Activated CD4-positive, alpha-beta T cell treated with anti-CD3 and anti-CD28 coated beads, Interleukin-2, amount 50 U/mL, for 24 hours (primary cell): ENCODE measurements around the gene NDUFS6.
"Not testable (repeated sequence)": the region's sequence is repeated elsewhere in the genome, so short reads cannot be mapped to it uniquely, and the experiment has no call there.

Experiments used
- DNase-seq, 2 donors: peaks; one replicate each; pipeline ENCODE4 v3.0.0-alpha.2; 2020; ENCODE audit warnings: low read depth in 1 of 2, low spot score in 1 of 2

NDUFS6 gene

DNA sequence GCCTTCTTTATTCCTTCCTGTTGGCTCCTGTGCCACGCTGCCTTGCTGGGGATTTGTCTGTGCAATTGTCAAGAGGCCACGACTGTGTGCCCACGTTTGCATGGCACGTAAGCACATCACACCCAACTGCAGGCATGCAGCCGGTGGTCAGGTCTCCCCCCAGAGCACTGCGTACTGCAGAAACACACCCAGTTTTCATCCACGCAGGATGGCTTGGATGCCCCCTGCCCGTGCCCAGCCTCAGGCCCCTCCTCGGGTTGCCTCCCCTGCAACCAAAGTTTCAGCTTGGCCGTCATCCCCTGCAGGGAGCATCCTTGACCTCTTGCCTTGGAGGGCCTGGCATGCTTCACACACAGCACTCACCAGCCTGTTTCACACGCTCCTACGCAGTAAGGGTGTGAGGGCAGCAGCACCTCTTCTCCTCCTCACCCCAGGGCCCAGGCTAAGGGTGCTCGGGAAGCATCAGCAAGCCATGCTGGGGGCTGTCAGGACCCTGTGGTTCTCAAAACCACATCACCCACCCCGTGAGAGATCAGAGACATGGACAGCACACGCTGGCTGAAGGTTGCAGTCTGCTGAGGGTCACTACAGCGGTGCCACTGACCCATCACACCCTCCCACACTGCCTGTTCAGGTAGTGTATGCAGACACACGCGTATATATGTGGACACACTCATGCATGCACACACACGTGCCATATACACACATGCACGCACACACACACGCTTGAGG is 4.7 kb upstream of the NDUFS6 start:
- no peak for DNase-seq

DNA sequence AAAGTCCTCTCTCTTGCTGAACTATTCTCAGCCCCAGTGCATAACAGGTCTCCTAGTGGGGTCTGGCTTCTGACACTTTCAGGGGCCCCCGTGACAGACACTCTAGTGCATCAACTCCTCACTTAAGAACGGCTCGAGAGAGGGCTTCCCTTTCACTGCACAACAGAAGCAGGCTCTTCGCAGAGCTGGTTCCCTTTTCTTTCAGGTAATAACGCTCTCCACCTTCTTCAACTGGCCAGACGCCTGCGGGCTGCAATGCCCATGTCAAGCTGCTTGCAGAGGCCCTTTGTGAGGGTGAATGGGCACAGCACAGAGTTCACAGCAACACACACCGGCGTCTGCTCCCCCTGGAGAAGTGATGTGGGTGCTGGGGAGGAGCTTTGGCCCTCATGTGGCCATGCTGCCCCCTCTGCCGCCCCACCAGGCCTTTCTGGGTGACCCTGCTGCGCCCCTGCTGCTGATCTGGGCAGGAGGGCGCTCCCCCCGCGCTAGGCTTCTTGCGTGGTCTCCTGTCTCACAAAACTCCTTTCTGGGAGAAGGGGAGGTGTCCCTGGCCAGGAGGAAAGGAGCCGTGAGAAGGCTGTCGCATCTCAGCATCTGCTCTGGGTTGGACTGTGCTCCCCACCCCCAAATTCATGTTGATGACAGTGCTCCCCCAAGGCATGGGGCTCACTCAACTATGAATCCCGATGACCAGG is 4.0 kb upstream of the NDUFS6 start:
- no peak for DNase-seq

DNA sequence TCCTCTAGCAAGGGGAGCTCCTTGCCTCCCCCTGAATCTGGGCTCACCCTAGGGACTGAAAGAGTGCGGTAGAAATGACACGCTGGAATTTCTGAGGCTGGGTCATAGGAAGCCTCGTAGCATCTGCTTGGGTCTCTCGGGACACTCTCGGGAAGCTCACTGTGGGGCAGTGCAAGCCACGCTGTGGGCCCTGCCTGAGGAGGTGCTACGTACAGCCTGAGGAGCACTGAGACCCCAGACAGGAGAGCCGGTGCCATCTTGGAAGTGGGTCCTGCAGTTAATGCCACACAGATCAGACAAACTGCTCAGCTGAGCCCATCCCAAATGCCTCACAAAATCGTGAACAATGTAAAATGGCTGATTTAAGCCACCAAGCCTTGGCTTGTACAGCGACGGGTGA is 3.4 kb upstream of the NDUFS6 start:
- DNase-seq = no peak

DNA sequence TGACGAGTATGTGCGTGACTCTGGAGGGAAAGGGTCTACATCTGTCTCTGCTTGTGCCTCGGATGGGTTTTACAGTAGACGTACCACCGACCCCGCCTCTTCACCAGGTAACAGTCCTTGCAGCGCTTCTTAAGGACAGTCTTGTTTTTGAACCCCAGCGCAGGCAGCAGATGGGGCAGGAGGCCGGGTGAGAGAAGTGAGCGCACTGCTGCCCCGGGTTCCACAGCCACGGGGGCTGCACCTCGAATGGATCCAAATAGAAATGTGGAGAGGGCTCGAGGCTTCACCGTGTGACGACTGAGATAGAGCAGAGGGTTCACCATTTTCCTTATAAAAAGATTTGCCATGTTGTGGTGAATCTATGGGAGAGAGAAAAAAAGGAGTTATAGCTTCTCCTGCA is 2.6 kb upstream of the NDUFS6 start:
- DNase-seq = not testable (repeated sequence)

DNA sequence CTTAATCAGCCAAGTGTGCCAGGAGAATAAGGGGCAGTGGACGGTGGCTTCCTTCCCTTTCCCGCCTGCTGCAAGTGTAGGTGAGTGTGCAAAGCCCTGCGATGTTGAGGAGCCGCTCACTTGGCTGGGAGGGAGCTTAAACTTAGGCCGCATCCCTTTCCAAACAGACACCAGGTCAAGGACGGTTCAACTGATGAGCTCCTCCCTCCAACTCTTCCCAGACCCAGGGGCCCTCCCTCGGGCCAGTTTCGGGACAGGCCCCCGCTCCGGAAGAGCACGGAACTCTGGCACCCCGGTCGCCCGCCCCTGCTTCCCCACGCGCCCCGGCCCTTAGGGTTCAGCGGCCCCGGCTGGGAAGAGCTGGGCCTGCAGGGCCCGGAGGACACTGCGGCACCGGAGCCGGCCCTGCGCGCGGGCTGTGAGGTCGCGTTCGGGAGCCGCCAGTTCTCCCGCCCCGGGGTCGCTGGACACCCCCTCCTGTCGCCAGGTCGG is 2.1 kb upstream of the NDUFS6 start:
- no peak for DNase-seq

DNA sequence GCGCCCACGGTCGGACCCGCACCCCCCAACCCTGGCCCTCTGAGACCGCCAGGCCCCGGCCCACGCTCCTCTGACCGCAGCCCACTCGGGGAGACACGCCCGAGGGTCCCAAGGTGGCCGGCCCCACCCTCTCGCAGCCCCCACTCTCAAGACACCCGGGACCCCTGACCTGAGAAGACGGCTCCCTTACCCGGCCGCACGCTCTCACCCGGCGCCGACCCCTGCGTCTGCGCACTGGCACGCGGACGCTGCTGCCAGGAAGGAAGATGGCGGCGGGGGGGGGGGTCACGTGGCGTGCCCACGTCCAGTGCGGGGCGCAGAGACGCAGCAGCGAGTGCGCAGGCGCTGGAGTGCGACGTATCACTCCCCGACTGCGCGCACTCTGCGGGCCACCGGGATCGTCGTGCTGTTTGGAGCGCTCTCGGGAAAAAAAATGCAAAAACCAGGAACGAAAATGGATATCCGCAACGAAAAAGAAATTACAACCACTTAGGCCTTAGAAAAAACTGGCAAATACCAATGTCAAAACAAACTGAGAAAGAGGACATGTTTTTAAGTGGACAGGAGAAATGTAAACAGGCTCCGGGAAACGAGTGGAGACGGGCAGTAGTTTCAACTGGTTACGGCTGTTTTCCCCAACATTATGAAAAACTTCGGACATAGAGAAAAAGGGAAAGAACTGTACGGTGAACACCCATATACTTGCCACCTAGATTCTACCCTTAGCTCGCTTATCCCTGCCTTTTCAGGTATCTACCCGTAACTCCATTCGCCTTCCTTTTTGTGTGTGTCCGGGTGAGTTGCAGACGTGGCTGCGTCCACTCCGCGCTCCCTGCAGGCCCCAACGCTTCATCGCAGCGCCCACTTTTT is 1.4 kb upstream of the NDUFS6 start, which contains the start of gene MRPL36:
Gene MRPL36 (minus strand): TSS at position 236 of the 870 bp plus-strand sequence. CDS start 902 bp downstream, outside the sequence.
- peak; percentile 80 to 89 for DNase-seq

DNA sequence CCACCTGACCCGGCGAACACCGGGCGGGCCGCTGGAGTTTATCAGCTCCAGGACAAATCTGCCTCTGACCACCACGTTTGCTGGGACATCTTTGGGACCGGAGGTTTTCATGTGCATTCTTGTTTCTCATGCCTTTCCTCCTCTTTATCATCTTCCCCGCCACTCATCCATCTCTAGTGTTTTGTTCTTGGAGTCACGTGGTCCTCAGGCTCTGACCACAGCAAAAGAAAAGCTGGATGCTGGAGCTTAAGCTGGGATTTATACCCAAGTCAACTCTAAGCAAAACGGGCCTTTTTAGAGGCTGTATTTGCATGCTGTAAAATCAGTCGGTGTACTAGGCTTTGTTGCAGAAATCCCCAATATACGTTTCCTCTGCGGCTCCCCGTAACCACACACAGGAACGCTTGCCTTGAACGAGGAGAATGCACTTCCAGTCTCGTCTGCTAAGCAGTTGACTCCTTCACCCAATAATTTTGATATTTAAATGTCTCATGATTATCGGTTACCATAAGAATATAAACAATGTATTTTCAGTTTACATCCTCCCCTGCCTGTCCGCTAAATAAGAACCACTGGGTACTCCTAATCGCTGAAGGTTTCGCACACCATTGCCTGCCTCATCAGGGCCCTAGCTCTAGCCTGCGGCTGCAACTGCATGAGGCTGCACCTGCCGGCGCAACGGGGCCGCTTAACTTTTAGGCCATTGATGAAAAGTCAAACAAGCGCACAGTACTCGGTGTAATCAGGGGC is 560 bp upstream of the NDUFS6 start:
- DNase-seq = no peak

DNA sequence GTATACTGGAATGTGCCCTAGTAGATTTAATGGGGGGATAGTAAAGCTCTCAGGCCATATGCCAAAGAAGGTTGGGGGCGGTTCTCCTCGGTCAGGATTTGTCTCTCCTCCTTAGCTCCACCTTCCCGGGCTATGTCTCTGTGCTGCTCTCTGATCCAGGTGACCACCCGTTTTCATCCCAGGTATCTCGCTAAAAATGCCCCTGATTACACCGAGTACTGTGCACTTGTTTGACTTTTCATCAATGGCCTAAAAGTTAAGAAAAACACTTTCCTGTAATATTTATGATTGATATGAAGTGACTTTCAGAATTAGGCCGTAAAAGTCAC is 724 bp downstream of the NDUFS6 start:
- DNase-seq = no peak

DNA sequence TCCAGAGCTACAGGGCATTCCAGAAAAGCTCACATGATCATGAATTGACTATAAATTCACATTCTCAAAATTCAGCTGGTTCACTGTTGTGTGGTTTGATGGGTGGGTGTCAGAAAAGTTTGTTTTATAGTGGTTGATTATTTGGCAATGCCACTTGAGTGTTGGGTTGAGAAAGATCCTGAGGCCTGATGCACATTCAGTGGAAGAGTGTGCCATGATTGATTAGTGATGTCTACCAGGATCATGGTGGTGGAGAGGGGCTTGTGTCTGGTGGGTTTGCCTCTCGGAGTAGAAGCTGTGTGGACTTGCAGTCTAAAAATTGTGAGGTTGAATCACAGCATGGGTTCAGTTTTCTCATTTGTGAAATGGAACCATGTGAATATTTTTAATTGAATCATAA is 2.0 kb downstream of the NDUFS6 start:
- DNase-seq = no peak

DNA sequence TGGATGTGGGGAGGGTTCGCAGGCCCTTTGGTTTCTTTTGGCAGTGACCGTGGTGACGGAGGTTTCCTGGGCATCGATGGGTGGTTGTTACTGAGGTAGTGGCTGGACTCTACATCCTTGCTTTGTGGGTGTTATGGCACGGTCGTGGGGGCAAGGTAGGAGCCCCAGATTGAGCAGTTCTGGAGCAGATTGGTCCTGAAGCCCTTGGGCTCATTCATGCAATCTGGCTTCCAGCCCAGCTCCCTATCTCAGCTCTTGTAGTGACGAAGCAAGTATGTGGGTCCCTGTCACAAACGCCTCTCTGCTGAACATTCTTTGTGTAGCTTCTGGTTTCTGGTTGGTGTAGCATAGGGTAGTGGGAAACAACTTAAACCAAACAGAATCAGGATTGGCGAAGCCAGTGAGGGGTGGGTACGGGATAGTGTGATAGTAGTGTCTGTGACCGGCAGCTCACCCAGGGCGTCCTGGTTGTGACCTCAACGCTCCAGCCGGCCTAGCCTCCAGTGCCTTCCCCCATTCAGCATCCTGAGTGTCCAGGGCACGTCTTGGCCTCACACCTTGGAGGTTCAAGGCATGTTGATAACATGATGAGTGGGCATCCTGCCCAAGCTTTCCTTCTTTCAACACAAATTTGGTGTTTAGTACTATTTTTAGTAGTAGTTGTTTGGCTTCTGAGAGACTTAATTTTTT is 2.9 kb downstream of the NDUFS6 start:
- DNase-seq = no peak

DNA sequence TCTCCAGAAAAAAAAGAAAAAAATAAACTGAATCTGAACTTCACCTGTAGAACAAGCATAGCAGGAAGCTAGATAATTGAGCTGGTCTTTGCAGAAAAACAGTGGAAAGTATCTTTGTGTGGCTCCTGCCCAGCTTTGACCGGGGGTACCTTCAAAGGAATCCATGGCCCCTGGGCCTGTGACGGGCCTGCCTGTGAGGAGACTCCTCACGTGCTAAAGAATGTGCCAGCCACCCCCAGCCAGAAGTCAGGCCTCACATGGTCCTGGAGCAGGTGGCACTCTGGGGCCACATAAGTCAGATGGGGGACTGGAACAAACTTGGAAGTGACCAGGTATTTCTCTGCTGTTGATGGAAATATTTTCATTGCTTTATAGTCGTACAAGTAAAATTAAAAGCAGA is 4.1 kb downstream of the NDUFS6 start:
- no peak for DNase-seq

DNA sequence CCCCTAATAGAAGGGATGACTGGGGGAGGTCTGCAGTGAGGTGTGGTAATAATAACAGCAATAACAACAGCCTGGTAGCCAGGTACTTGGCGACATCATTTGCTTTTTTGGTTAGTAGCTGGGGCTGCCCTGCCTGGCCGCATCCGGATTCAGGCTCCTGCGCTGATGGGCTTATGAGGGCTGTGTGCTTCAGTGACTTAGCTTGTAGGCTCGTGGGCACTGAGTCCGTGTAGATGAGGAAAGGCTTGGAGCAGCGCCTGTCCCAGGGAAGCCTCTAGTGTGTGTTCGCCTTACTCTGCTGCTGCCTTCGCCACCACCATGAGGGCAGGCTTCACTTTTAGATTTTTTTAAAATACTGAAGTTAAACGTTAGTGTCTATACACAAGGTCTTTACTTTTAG is 4.5 kb downstream of the NDUFS6 start:
- DNase-seq = no peak

DNA sequence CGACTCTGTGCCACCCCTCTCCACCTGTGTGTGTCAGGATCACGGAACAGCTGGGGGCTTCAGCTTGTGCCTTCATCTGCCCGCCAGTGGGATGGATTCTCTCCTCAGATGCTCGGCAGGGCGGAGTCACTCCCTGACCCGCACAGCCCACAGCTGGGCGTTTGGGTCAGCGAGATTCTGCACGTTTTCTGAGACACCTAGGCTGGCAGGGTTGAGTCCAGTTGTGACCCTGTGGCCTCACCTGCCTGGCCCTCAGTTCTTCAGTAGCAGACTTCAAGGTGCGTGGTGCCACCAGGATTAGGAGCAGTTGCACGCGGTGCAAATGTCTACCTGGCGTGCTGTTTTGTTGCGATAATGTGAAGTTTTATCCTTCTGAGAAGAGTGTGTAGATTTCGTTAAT is 5.0 kb downstream of the NDUFS6 start:
- DNase-seq = no peak

DNA sequence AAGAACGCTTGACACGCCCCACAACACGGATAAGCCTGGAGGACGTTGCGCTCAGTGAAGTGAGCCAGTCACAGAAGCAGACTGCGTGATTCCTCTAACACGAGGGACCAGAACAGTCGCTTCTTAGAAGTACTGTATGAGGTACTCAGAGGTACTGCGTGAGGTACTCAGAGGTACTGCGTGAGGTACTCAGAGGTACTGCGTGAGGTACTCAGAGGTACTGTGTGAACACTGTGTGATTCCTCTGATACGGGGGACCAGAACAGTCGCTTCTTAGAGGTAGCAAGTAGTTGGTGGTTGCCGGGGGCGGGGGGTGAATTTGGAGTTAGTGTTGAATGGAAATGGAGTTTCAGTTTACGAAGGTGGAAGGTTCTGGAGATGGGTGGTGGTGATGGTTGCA is 5.8 kb downstream of the NDUFS6 start:
- no peak for DNase-seq

DNA sequence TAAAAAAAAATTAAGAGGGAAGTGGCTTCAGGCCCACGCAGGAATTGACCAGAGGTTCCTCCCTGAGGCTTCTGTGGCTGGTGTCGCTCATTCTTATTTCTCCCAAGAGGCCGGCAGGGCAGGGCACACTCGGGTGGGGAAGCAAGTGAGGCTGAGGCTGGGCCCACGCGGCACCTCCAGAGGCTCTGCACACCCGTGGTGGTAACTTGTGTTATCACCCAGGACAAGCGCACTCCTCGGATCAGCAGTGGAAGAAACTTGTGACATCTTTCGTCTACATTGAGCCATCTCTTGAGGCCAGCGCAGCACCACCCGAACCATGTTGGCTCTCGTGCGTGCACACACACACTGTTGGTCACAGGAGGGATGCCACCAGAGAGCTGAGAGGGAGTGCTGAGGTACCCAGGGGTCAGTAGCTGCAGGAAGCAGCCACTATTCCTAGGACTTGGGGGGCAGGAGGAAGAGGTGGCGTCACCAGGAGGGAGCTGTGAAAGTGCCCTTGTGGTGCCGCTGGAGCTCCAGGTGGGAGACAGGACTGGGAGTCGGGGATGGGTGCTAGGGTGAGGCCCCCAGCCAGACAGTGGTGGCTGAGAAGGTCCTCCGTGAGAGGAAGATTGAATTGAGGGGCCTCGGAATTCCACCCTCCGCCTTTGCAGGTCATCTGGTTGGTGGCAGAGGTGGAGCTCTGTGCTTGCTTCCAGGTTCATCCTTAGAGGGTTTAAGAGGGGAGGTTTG is 6.4 kb downstream of the NDUFS6 start:
- no peak for DNase-seq

DNA sequence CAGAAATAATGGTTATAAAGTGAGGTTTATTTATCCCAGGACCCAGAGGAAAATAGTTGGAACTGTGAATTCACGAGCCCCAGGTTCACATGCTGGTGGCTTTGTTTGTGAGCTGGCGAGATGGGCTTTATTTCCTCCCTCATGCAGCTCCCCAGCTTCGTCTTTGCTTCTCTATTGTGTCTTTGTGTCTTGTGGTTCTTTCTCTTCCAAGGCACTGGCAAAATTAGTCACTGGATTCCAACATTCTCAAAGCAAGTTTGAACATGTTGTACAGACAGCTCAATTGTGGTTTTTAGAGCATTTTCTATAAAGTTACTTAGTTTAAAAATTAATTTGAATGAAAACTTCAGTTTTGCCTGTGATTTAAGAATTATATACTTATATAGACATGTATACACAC is 7.2 kb downstream of the NDUFS6 start:
- DNase-seq = no peak

DNA sequence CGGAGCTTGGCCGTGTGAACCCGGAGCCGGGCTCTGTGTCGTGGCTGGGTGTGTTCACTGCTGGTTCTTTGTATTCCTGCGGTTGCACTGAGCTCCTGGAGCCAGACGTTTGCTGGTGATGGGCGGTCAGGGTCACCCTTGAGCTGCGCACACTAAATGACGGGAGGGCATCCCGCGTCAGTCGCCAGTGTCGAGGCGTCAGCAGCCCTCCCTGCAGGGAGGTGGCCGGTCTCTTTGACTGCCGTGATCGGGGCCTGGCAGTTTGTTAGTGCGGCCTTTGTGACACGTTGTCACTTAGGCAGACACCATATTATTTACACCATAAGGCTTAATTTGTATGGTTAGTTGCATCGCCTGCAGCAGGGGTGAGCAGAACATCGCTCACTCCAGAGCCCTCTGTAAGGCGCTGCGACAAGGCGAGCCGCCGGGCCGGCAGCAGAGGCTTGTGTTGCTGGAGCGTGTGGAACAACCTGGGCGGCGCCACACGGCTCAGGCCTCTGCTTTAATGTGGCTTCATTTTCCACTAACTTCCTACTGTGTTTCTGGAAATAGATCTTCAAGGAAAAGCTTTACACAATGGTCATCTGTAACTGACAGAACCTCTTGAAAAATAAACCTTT is 8.3 kb downstream of the NDUFS6 start:
- DNase-seq = no peak

DNA sequence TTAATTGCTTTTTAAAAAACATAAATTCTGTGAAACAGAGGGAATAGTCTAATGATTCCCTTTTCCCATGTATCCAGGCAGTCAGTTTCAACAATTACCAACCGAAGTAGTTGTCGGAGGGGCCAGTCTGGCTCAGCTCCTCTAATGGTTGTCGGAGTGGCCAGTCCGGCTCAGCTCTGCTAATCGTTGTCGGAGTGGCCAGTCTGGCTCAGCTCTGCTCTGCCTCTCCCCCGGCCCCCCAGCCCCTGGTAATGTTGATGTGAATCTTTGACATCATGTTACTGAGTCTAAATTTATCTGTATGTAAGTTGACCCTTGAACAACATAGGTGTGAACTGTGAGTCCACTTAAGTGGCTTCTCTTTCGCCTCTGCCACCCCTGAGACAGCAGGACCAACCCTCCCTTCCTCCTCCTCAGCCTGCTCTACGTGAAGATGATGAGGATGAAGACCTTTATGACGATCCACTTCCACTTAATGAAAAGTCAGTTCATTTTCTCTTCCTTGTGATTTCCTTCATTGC is 9.4 kb downstream of the NDUFS6 start:
- DNase-seq = no peak
